Glomerular visceral epithelial cell (primary cell): ENCODE results near the gene ZNF570.

Source experiments
- DNase-seq: peaks from one replicate; pipeline ENCODE4 v3.0.0-alpha.2; 2016; ENCODE audit errors: extremely low spot score

Gene ZNF570

GRCh38 chr19:37468961-37469777 is at the start of gene ZNF570:
ZNF570 (plus strand) TSS chr19:37469356; CDS start chr19:37470355, 999 bp downstream.
- DNase-seq, result peak; percentile 6

- no peak for DNase-seq
These were observed 16.5 kb upstream of the ZNF570 start for GRCh38 chr19:37452500-37453245.

GRCh38 chr19:37466277-37466797 is 2.8 kb upstream of the ZNF570 start:
- DNase-seq, result no peak

- peak; percentile 61 for DNase-seq
These were observed 2.2 kb upstream of the ZNF570 start, which contains the start of gene ZNF569 for GRCh38 chr19:37466798-37467607. ZNF569 (minus strand) TSS chr19:37467444; CDS start chr19:37444921, 22,523 bp downstream.

- no peak for DNase-seq
These were observed 1.5 kb upstream of the ZNF570 start for GRCh38 chr19:37467608-37468090.

GRCh38 chr19:37470216-37470615 is 1.1 kb downstream of the ZNF570 start:
- DNase-seq, result no peak

- DNase-seq, result no peak
These were observed 3.0 kb downstream of the ZNF570 start for GRCh38 chr19:37472165-37472564.

- no peak for DNase-seq
These were observed 15.4 kb downstream of the ZNF570 start for GRCh38 chr19:37484406-37485168.

- DNase-seq, result no peak
These were observed 23.1 kb downstream of the ZNF570 start for GRCh38 chr19:37492213-37492612.

- DNase-seq, result no peak
These were observed 36.8 kb downstream of the ZNF570 start for GRCh38 chr19:37505958-37506386.

- no peak for DNase-seq
These were observed 37.4 kb downstream of the ZNF570 start, which contains the start of gene ZNF793 for GRCh38 chr19:37506387-37507166. ZNF793 (plus strand) TSS chr19:37506939; CDS start chr19:37523440, 16,501 bp downstream.

GRCh38 chr19:37507167-37507464 is 38.0 kb downstream of the ZNF570 start:
- DNase-seq, result no peak

GRCh38 chr19:37511186-37511585 is 42.0 kb downstream of the ZNF570 start:
- DNase-seq, result no peak

GRCh38 chr19:37511821-37512220 is 42.7 kb downstream of the ZNF570 start:
- no peak for DNase-seq

GRCh38 chr19:37513397-37513796 is 44.2 kb downstream of the ZNF570 start:
- no peak for DNase-seq

GRCh38 chr19:37519890-37520289 is 50.7 kb downstream of the ZNF570 start:
- no peak for DNase-seq

- DNase-seq, result no peak
These were observed 68.3 kb downstream of the ZNF570 start for GRCh38 chr19:37537391-37537947.
